NCI-H2171 treated with DMSO at 0.1 percent for 48 hours (cell line): ENCODE results near the gene PMM2.

Experiments used
- DNase-seq: peaks from one replicate; lab custom pipeline; 2025; lab: John Stamatoyannopoulos, UW

The PMM2 gene

DNA sequence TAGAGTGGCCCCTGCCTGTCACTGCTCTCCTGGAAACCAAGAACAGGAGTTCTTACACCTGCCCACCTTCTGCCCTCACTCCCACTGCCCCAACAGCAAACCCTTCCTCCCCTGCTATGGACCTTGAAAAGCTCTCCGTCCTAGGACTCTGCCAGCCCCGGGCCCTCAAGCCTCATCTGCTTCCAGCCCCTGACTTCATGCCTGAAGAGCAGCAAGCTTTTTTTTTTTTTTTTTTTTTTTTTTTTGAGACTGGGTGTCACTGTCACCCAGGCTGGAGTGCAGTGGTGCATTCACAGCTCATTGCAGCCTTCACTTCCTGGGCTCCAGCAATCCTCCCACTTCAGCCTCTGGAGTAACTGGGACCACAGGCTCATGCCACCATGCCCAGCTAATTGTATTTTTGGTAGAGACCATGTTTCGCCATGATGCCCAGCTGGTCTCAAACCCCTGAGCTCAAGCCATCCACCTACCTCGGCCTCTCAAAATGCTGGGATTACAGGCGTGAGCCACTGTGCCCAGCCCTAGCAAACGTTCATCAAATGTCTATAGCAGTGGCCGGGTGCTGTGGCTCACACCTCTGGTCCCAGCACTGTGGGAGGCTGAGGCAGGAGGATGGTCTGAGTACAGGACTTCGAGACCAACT lies 54.2 kb downstream of the PMM2 start:
- DNase-seq, result no peak

GRCh38 chr16:8852534-8852933 lies 54.9 kb downstream of the PMM2 start:
- DNase-seq, result no peak

GRCh38 chr16:8853150-8853549 lies 55.5 kb downstream of the PMM2 start:
- DNase-seq, result no peak

GRCh38 chr16:8853611-8854010 lies 56.0 kb downstream of the PMM2 start:
- DNase-seq, result no peak

- no peak for DNase-seq
Observed at GRCh38 chr16:8854298-8854948, 56.8 kb downstream of the PMM2 start.

DNA sequence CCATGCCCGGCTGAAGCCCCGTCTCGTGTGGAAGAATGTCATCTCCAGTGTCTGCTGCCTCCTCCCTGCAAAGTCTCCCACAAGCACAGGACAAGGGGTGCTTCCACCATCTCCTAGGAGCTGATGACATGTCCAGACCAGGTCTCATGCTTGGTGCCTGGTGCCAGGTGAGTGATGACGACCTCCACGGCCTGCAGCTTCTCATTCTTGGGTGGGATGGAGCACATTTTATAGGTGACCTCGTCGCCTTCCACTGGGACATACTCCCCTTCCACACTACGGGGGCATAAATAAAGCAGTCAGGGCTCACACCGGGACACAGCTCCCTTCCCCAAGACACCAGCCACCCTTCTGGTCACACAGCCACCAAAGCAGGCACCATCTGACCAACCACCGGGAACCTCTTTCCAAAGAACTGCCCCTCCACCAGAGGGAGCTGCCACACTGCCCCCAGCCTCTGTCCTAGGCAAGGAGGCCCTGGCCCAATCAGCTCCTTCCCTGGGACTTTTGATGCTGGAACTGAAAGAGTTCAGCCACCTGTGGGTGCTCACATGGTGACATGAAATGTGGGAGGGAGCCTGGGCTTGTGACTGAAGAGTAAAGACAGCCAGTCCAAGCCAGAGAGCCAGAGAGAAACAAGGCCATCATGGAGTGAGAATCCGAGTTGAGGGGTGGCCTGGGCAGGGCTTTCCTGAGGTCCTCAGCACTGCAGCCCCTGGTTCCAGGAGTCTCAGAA lies 57.6 kb downstream of the PMM2 start:
- no peak for DNase-seq

GRCh38 chr16:8855972-8856371 lies 58.3 kb downstream of the PMM2 start:
- DNase-seq, result no peak

DNA sequence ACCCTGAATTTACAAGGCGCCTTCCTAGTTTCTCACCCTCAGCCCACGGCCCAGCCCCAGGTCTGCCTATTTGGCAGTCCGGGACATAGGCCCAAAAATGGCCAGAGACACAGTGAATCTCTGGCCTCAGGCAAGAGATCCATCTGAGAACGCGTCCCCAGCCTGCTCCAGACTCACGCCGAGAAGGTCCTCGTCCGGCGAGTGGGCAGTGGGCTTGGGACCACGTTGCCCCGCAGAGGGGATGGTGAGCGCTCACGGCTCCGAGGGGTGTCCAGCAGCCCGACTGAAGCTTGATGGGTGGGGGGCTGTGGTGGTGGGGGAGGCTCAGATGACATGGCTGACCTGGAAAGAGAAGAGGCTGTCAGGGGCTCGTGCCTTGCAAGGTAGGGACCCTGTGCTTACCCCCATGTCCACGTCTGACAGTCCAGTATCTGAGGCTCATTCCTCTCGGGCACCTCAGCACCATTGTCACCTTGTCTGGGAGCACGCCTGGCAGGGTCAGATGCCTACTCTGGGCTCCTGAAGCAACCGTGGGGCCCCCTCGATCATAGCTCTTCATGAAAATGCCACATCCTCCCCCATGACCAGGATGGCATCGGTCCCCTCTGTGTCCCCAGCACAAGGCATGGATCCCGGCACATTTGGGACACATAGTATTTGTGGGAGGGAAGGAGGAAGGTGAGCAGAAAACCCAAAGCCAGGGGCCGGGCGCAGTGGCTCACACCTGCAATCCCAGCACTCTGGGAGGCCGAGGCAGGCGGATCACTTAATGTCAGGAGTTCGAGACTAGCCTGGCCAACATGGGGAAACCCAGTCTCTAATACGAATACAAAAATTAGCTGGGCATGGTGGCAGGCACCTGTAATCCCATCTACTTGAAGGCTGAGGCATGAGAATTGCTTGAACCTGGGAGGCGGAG lies 61.6 kb downstream of the PMM2 start:
- DNase-seq, result no peak

DNA sequence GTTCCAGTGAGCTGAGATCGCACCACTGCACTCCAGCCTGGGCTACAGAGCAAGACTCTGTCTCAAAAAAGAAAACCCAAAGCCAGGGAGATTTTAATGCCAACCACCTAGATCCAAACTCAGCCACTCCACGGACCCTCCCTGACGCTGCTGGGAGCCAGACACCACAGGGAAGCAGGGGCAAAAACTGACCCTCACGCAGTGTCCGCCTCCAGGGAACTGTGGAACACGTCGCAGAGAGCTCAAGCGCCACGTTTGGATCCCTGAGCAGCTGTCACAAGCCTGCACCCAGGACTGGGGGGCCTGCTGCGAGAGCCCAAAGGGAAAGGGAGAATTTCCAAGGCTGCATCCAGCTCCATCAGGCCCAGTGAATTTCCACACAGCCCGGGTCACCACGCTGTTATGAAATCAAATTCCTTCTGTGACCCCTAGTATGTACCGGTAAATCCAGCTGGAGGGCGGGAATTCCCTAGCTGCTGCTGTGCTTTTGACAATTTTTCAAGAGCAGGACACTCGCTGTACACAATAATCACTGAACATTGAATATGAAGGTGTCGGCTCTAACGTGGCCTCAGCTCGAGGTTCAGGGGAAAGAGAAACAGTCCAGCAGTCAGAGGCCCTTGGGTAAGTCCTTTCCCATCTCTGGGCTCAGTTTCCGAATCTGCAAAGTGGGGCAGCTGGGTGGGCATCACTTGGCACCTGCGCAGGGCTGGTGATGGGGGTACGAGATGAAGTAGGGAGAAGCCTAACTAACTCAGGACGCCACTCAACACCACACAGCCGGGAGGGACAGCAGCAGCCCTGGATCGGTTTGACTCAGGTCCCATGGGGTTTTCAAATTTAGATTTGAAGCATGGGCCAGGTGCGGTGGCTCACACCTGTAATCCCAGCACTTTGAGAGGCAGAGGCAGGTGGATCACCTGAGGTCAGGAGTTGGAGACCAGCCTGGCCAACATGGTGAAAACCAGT lies 62.6 kb downstream of the PMM2 start:
- DNase-seq, result no peak

- DNase-seq, result peak; percentile 51
Observed at GRCh38 chr16:8861563-8862308, 64.1 kb downstream of the PMM2 start.

DNA sequence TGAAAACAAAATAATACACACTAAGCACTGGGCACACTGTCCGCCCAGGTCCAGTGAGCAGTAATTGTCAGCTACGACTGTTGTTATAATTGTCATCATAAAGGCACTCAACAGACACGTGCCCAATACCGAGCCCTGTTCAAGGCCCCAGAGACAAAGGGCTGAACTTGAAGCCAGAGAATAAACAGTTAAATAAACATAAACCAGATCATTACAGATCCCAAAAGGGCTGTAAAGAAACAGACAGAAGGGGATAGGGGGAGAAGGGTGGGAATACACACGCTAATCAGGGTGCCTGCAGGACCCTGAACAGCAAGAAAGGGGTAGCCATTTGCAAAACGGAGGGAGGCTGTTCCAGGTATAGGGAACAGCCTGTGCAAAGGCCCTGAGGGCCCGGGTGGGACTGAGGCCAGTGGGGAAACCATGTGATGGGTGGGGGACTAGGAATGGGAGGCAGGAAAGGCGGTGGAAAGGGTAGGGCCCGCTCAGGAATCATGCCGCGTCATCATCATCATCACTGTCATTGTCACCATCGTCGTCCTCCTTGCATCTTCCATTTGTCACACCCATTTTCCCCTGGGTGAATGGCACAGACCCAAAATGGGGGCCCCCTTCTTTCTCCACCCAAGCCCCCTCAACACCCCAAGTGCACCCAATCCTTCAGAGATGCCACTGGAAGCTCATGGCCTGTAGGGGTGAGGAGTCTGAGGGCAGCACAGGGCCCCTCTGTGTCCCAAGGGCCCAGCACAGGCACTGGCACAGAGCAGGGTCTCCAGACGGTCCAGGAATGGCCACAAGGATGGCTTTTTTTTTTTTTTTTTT lies 64.9 kb downstream of the PMM2 start:
- no peak for DNase-seq

- no peak for DNase-seq
Observed at GRCh38 chr16:8863594-8864424, 66.2 kb downstream of the PMM2 start.

- DNase-seq, result no peak
Observed at GRCh38 chr16:8864480-8865110, 67.0 kb downstream of the PMM2 start.

GRCh38 chr16:8865145-8865882 lies 67.7 kb downstream of the PMM2 start:
- no peak for DNase-seq

- no peak for DNase-seq
Observed at GRCh38 chr16:8866118-8866883, 68.7 kb downstream of the PMM2 start.

GRCh38 chr16:8866884-8867215 lies 69.2 kb downstream of the PMM2 start:
- no peak for DNase-seq
